NCI-H2107 treated with DMSO at 0.1 percent for 48 hours (cell line): ENCODE data around the gene U2AF2.
"Not testable (repeated sequence)": the region's sequence is repeated elsewhere in the genome, so short reads cannot be mapped to it uniquely, and the experiment has no call there.

Experiments used
- DNase-seq: peaks from one replicate; lab custom pipeline; 2025; ENCODE audit not compliant: unreplicated experiment; lab: John Stamatoyannopoulos, UW

The U2AF2 gene

GRCh38 chr19:55703790-55704215, 49.0 kb downstream of the U2AF2 start:
- no peak for DNase-seq

- DNase-seq, result no peak
Measured at GRCh38 chr19:55704494-55705245, 49.8 kb downstream of the U2AF2 start.

GRCh38 chr19:55705972-55706371, 51.1 kb downstream of the U2AF2 start:
- no peak for DNase-seq

GRCh38 chr19:55711719-55712118, 56.9 kb downstream of the U2AF2 start:
- DNase-seq, result no peak

GRCh38 chr19:55712804-55713631, 58.2 kb downstream of the U2AF2 start:
- no peak for DNase-seq

- no peak for DNase-seq
Measured at GRCh38 chr19:55716531-55716930, 61.7 kb downstream of the U2AF2 start.

GRCh38 chr19:55717251-55717650, 62.4 kb downstream of the U2AF2 start:
- DNase-seq, result no peak

GRCh38 chr19:55717879-55718711, 63.3 kb downstream of the U2AF2 start:
- DNase-seq, result not testable (repeated sequence)

- DNase-seq, result no peak
Measured at GRCh38 chr19:55720214-55720746, 65.4 kb downstream of the U2AF2 start.

GRCh38 chr19:55720801-55721200, 66.0 kb downstream of the U2AF2 start:
- no peak for DNase-seq

GRCh38 chr19:55723491-55723890, 68.7 kb downstream of the U2AF2 start:
- no peak for DNase-seq
